NCI-H510A (cell line): ENCODE data around the gene C10orf90.

ENCODE experiments used
- DNase-seq: peaks from one replicate; lab custom pipeline; 2025; lab: John Stamatoyannopoulos, UW

The C10orf90 gene

DNA sequence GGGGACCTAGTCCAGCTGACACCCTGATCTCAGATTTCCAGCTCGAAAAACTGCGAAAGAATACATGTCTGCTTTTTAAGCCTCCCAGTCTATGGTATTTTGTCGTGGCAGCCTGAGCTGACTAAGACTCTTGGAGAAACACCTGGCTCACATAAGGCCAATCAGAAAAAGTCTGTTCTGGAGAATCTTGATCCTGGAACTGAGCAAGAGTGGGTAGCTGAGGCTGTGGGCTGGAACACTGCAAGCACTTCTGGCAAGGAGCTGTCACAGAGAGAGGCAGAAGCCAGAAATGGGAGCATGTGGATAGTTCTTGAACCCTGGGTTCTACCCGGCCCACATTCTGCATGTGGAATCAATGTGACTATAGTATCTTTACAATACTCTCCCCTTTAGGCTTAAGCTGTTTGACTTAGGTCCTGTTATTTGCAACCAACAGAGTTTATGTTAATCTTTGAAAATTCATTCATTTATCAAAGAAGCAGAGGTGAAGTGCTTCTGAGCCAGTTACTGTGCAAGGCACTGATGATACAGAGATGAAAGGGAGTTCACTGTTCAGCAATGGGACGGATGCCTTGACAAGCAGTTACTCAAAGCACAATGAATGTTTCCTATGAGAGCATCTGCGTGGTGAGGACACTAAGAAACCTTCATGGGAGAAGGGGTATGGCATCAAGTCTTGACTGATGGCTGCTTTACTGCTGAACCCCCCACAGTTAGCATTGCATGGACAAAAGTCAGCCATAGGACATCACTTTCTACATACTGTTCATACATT lies 4.4 kb upstream of the C10orf90 start:
- no peak for DNase-seq

DNA sequence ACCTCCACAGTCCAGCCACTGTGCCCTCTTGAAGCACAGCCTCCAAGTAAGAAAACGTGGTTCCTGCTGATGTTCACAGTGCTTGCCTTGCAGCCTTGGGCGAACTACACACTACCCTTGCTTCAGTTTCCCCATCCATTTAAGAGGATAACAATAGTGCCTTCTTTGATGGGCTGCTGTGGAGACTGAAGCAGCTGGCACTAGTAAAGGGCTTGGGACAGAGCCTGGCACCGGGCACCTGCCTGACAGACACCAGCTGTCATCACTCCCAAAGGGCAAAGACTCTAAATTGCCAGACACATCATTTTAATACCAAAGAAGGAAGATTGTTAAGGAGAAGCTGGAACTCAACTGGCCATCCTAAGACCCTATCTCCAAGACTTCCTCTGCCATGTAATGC lies 3.1 kb upstream of the C10orf90 start:
- no peak for DNase-seq

DNA sequence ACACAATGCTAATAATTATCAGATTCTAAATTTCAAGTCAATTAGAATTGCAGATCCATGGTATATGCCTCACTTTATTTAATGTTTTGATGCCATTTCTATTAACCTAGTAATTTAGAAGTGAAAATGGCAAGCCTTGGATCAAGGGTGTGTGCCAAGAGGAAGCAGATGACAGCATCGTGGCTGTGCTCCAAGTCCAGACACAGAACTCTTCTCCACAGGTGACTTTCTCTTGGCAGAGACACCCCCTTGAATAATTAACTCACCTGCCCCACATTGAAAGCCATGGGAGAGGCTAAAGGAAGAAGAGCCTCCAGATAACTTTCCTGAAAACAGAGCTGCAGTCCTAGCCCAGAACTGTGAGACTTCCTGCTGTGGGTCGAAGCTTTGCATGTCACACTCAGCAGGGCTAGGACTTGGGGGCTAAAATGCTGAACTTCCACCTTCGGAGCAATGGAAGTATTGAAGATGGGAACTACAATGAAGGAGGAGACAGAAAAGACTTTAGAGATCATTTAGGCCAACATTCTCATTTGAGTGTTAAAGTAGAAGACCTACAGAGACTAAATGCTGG lies 996 bp upstream of the C10orf90 start:
- DNase-seq, result no peak

DNA sequence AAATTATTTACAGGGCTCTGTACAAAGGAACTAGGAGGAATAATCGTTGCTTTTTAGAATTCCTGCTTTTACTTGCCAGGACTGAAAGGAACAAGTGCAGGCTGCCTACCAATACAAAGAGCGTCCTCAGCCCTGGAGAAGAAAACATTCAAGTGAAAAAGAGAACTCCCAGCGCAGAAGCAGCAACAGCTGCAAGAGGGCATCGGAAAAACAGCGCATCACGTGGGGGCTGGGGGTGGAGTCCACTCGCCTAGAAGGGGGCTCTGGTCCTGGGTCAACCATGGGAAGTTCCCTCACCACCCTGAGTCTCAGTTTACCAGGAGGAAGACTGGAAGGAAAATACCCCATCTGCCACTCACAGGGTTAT lies 385 bp upstream of the C10orf90 start:
- DNase-seq, result no peak

DNA sequence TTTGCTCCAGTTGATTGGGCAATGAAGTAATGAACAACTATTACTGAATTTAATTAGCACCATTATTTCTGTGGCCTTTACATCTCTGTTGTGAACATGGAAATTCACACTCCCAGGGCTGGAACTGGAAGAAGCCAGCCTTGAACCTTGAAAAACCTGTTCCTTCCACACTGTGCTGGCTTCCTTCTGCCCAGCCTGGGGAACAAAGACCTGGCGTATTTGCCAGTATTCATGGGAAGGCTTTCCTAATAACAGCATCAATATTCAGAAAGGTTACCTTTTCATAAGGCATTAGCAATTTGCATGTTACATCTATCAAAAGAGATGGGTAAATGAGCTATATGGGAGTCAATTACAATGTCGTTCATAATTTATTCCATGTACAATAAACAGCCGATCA lies 1.3 kb downstream of the C10orf90 start:
- DNase-seq, result peak; percentile 15

DNA sequence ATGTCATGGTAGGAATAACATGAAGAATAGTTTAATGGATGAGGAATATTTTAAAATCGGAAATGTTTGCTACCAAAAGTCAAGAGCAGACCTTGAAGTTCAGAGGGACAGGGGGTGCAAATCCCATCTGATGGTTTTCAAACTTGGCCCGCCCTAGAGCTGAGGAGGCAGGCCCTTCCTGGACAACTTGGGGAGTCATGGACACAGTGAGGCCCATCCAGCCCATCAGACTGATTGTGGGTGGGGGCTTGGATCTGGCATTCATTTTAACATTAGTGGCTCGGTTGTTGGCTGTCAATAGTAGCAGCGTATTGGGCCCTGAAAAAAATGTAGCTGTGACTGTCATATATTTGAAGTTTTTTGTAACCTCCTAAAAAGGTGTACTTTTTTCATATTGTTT lies 2.0 kb downstream of the C10orf90 start:
- DNase-seq, result no peak

DNA sequence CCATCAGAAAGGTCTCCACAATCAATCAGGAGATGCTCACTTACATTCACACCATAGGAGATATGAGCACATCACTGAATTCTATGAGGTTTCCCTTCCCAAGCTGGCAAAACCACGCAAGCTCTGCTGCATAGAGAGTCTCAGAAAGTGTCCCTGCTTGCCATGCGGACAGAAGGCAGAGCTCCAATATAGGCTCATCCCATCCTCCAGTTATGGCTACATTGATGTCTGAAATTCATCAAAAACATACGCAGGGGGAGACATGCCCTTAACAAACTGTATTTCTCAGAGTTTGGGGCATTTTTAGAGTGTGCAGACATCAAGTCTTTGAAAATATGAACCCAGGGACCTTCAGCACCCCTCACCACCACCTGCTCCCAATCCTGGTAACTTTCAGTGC lies 2.9 kb downstream of the C10orf90 start:
- DNase-seq, result no peak

DNA sequence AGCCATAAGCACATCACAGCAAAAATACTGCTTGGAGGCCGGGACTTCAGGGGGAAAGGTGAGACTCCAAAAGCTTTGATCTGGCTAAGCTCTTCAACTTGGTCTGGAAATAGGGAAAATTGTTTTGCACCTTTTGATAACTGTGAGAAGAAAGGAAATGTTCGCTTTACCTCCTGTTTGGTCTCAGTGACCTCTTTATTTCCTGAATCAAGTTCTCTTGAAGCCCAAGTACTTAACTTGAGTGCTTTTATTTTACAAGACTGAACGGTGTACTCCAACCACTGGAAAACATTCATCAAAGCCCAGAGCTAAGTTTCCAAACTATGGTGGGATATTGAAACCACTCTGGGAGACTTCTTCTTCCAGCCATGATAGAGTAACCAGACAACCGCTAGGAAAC lies 5.3 kb downstream of the C10orf90 start:
- DNase-seq, result no peak

DNA sequence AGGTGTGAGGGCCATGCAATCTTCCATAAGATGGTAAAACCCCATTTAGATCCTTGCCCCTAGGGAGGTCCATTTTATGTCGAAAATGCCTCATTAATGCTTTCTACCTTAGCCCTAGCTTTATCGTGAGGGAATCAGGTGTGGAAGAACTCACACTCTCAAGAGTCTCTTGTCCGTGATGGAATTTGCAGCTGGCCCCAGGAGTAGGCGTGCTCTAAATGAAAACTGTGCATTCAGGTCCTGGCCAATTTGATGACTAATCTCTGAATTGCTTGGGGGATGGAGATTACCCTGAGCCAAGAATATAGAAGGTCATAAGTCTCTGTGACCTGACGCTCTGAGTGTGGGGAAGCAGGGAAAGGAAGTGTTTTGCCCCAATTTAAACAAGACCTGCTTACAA lies 6.6 kb downstream of the C10orf90 start:
- no peak for DNase-seq

DNA sequence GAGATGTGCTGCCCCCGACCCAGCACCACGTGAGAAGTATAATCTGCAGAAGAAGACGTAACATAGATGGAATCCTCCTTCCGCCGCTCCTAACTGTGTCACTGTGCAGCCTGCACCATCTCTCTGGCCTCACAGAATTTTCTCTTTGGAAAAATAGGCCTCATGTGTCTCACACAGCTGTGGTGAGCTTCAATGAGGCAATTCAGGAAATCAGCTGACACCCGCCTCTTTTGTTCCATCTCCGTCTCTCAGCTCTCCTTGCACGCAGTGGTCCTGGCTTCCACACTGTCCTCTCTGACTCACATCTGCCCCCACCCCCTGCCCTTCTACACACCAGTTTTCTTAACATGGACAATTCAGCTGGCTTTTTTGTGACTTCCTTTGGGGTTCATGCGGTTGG lies 7.2 kb downstream of the C10orf90 start:
- DNase-seq, result no peak

DNA sequence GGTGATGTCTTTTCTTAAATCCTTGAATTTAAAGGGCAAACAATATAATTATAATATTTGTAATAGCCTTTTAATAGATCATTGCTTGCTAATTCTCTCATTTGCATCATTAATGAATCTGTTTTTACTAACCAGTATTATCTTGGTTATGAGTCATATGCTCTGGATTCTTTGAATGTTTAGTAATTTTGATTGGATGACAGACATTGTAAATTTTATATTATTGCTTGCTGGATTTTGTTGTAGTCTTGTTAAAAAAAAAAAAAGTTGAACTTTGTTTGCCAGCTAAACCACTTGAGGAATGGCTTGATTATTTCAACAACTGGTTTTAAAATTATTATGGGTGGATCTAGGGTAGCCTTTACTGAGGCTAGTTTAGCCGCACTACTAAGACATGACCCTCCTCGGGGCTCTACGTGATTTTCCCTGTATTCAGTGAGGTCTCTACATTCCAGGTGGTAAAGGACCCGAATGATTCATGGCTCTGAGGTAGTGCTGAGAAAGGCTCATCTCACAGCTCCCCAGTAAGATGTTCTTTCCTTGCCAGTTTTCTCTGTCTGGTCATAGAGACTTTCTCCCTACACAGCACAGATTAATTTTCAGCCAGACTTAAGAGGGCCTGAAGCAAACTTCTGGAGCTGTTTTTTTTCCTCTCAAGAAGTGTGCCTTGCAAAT lies 8.5 kb downstream of the C10orf90 start:
- DNase-seq, result no peak

DNA sequence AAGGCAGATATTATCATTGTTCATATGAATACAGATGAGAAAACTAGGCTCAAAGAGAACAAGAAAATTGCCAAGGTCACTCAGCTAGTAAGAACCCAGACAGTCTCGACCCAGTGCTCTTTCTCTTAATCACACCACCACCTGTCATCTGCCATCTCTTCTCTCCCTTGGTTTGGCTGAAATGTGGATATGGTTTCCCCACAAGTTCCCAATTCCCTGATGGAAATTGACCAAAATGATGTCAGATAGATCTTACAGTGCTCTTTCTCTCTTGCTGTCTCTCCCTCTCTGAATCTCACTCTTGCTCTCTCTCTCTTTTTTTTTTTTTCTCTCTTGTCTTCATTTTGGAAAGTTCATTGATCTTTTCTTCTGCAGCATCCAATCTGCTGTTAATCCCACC lies 9.1 kb downstream of the C10orf90 start:
- no peak for DNase-seq

DNA sequence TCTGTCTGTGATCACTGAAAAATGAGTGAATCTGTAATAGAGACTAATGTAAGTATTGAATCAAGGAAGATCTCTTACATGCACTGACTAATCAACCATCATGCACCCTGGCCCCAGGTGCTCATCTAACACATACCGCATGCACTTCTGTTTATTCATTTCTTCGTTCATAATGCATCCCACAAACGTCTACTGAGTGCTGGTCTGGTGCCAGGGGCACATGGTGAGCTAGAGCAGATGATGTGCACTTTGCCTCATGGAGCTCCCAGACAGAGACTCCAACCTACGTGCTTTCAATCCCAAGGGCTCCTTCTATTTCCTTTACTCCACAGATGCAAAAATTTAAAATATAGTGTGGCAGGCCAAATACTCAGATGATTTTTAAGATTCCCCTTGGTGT lies 10.7 kb downstream of the C10orf90 start:
- DNase-seq, result no peak

DNA sequence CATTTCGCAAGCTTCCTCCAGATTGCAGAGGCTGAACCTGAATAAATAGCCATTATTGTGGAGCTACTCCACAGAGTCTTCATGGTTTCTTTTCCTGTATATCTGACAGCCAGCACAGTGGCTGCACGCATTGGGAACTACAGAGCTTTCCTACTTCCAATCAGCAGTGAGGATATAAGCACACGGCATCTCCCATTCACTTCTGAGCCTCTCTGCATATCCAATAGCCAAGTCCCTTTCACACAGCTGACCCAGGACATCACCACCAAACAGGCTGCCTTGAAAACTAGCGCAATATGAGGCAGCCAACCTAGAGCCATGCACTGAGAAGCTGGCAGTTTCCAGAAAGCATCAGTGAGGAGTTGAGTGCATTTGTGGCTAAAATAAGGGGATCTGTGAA lies 11.6 kb downstream of the C10orf90 start:
- DNase-seq, result no peak

DNA sequence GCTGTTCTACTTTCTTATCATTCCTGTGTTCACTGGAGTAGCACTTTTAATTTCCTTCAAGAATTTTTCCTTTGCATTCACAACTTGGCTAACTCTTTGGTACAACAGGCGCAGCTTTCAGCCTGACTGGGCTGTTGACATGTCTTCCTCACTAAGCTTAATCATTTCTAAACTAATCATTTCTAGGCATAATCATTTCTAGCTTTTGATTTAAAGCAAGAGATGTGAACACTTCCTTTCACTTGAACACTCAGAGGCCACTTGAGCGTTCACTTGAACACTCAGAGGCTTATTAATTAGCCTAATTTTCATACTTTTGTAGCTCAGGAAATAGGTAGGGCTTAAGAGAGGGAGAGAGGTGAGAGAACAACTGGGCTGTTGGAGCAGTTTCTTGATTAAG lies 15.9 kb downstream of the C10orf90 start:
- no peak for DNase-seq

DNA sequence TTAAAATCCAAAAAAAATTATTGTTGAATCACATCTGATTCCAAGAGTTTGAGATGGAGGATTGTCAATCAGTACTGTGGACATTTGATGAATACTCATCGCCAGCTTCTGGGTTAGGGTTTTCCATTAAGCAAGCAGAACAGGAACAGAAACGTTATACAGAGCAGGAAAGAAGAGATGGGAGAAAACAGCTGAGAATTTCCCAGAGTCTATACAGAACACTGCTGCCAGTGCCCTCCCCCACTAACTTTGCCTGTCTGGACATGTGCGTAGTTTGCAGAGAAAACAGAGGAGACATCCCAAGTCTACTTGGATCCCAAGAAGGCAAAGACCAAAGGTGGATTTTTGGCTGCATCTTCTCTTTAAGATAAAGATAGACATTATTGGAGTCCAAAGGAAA lies 19.0 kb downstream of the C10orf90 start:
- no peak for DNase-seq

DNA sequence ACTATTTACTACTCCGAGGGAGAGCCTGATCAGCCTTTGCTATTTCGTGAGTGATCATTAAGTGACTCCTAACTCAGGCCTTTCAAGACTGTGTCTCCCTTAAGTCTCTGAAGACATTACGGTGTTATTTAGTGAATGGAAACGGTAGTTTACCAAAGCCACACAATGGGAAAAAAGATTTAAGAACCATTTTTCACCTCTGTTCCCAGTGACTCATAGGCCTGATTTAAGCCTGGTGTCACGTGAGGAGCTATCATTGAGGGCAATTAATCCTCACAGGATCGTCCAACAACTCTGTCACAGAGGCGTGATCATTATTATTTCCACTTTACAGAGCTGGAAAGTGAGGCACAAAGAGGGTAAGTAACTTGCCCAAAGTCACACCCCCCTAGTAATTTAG lies 20.3 kb downstream of the C10orf90 start:
- no peak for DNase-seq

DNA sequence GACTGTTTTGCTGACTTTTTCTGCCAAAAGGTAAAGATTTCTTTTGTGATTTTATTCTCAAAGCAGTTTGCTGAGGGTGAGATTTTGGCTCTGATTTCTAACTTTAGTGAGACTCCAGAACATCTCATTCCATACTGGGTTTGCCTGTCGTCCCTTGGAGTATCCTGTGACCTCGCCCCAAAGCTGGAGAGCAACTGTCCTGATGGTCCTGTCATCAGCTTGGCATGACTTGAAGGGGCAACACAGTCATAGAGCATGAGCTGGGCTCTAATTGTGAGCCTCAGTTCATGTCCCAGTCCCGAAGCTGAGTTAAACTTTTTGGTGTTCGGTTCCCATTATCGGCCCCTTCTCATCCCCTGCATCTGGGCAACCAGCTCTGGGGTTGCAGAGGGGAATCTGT lies 23.4 kb downstream of the C10orf90 start:
- DNase-seq, result no peak

DNA sequence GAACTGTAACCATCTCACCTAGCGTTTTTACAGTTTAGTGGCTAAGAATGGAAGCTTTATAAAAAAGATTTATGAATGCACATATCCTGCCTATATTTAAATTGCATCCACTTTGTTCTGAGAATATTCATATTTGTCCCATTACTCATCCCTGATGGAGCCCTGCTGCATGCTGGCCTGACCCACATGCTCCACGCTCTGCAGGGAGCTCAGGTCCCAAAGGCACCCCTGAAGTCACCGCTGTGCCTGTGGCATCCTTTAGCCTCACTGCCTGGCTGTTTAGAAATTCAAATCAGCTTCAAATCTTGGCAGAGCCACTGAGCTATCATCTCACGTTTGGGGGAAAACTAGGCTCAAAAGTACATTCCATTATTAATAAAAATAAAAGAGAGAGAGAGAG lies 24.4 kb downstream of the C10orf90 start:
- no peak for DNase-seq

DNA sequence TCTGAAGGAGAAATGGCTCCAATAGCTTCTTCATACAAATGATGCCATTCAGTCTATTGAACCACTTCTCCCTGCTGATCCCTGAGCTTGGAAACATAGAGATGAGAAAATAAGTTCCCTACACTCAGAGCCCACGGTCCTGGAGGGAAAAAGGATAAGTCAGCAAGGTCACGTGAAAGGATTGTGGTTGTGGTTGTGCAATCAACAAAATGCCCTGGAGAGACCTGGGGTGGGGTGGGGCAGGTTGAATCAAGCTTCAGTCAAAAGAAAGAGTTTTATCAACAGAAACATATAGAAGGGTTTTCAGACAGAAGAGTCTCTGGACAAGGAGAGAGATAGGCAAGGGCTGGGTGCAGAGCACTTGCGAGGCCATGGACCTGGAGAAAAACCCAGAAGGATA lies 30.1 kb downstream of the C10orf90 start:
- DNase-seq, result no peak

DNA sequence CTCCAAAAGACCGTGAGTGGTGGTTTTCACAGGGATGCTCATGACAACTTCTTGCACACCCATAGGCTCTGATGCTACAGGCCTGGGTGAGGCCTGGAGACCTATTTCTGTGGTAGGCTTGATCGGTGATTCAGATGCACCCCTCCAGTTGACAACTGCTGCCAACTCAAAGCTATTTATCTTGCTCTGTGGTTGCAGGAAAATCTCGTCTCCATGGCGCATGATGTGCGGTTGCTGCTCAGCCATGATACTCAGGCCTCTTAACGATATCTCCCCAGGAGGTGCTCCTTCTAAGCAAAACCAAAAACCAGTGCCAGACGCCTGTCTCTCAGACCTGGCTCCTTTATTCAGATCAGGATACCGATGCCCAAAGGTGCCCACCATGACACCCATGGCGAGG lies 31.4 kb downstream of the C10orf90 start:
- no peak for DNase-seq

DNA sequence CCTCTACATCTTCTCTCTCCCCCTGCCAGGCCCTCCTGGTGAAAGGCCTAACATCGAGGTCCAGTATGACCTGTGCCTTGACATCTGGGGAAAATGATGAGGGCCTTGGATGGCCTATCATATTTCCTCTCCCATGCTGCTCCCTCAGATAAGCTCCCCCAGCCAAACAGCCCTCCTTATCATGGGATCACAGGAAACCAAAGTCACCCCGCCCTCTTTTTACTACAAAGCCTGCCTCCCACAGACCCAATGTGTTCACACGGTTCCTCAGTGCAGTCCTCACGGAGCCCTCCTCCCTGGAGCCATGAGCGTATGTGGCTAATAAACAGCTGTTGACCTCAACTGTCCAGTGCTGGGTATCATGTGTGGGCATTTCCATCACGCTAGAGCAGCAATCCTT lies 32.0 kb downstream of the C10orf90 start:
- DNase-seq, result no peak

DNA sequence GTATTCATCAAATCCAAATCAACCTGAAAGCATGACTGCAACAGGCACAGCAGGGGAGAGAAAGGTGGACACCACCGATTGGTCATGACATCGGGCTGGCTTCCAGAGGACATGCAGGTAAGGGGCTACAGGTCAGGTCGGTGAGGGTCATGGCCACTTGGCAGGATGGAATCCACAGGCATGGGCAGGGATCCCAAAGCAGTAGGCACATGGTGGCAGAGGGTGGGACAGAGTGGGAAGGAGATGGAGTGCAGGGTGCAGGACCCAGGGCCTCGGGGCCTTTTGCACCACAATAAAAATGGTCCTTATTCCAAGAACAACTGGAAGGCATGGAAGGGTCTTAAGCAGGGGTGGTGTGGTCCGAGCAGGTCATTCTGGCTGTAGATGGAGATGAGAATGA lies 33.0 kb downstream of the C10orf90 start:
- DNase-seq, result no peak

DNA sequence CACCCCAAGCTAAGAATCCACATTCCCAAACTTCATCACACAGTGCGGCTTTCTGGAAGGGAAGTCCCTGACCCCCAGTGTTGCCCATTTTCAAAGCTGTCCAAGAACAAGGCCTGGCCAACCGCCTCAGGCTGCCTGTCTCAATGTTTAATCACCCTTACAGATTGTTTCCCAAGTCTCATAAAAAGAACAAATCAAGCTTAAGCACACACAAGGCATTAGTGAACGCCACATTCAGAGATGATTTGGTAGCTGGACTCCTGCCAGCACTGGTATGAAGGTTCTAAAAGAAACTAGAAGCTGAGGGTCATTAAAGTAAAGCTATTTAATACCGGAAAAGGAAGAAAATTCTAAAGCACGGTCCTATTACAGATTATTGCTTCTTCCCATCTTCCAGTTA lies 35.6 kb downstream of the C10orf90 start:
- DNase-seq, result no peak
